ENCODE results near the gene ESYT2. TPM values are rescaled to one million over a fixed set of nuclear protein-coding genes. Genes with fewer than 3 reads are reported as not detected.

Gene ESYT2
- polyA plus RNA-seq, 1 of the 3 experiments (the other 2 are of a cell fraction) = 34.2 TPM

- H3K9ac ChIP-seq = no peak overlapping the region
- H3K4me1 ChIP-seq (ENCODE audit: control insufficient read depth in 1 of 2, insufficient read depth in 2 of 2, low read depth in 1 of 2, low read length in 1 of 2) = peaks cover 13 to 19% of the 10 kb centered on the region in 2 experiments; a peak in 3 of 4 replicates
- H3K27me3 ChIP-seq (ENCODE audit: insufficient read depth) = no peaks in the 10 kb centered on the region
- CTCF ChIA-PET = interaction anchor here (1.9 to 5.5 kb wide), 2 partner anchors 52 to 278 kb away, joined by 4 to 69 read pairs; no protein-coding TSS in a partner anchor
- TF ChIP-seq USF1 (IDR thresholded peaks at IDR 0.05; ENCODE audit: borderline replicate concordance, low read depth) = no peak
- no peak for TF ChIP-seq FOXM1 (IDR thresholded peaks at IDR 0.05; ENCODE audit: low read depth)
- no peak for TF ChIP-seq MEF2A (IDR thresholded peaks at IDR 0.05; ENCODE audit: borderline replicate concordance, low read depth)
- TF ChIP-seq MAX (IDR thresholded peaks at IDR 0.05; ENCODE audit: low read depth) = no peak
- TF ChIP-seq FOXJ3 (CRISPR knock-in tag; IDR thresholded peaks at IDR 0.05) = no peak
- TF ChIP-seq SMC3 (IDR thresholded peaks at IDR 0.05; ENCODE audit: low read depth, low read length) = no peak
- no peak for TF ChIP-seq SIN3A (IDR thresholded peaks at IDR 0.05; ENCODE audit: borderline replicate concordance, low read depth, low read length)
- TF ChIP-seq POLR2AphosphoS5 (IDR thresholded peaks at IDR 0.05; ENCODE audit: low read depth, low read length) = no peak
- no peak for TF ChIP-seq USF2 (IDR thresholded peaks at IDR 0.05; ENCODE audit: borderline replicate concordance, low read depth, low read length)
- TF ChIP-seq RCOR1 (IDR thresholded peaks at IDR 0.05; ENCODE audit: low read length) = no peak
- TF ChIP-seq ELF1 (IDR thresholded peaks at IDR 0.05) = no peak
- TF ChIP-seq NRF1 (IDR thresholded peaks at IDR 0.05; ENCODE audit: low read depth, low read length) = no peak
- no peak for TF ChIP-seq JUND (IDR thresholded peaks at IDR 0.05)
- TF ChIP-seq YY1 (IDR thresholded peaks at IDR 0.05; ENCODE audit: low read depth) = no peak
- no peak for TF ChIP-seq FOSL2 (IDR thresholded peaks at IDR 0.05; ENCODE audit: borderline replicate concordance, low read depth)
- no peak for TF ChIP-seq TCF12 (IDR thresholded peaks at IDR 0.05)
- H2AFZ ChIP-seq (ENCODE audit: low read depth) = no peak overlapping the region
- no peaks in the 10 kb centered on the region for H3F3A ChIP-seq (replicated peaks; ENCODE audit: insufficient read depth)
- POLR2A ChIA-PET = no interaction called here
- peaks cover 23 to 46% of the 10 kb centered on the region in 2 experiments for H3K36me3 ChIP-seq (replicated peaks in 1 of 2; ENCODE audit: control insufficient read depth in 1 of 2, insufficient read depth in 2 of 2, low read length in 1 of 2)
- DNase-seq = no peak
- H3K27ac ChIP-seq (ENCODE audit: low read depth in 2 of 2, low read length in 1 of 2) = no peak overlapping the region
- no peak overlapping the region for H3K4me3 ChIP-seq (ENCODE audit: low read depth in 2 of 2, low read length in 1 of 2)
- H3K79me2 ChIP-seq (ENCODE audit: insufficient read depth) = peaks cover 100% of the 10 kb centered on the region
- H3K9me3 ChIP-seq = no peaks in the 10 kb centered on the region
- WGBS (ENCODE audit: low lambda C conversion rate) = 0% methylated on average over 1 of the region's 1 CpG
- no peak overlapping the region for H3K4me2 ChIP-seq
- no peaks in the 10 kb centered on the region for H4K20me1 ChIP-seq (ENCODE audit: insufficient read depth)
- H3K9me2 ChIP-seq = no peaks in the 10 kb centered on the region
Measured at GRCh38 chr7:158699341-158699740, 130.0 kb downstream of the ESYT2 start.

- ChIA-PET CTCF (interaction anchor here (0.8 to 5.5 kb wide), 3 partner anchors 10 to 279 kb away, joined by 3 to 69 read pairs (median 3); no protein-coding TSS in a partner anchor), POLR2A (no interaction called here)
- Histone ChIP-seq H2AFZ (ENCODE audit: low read depth) (no peak overlapping the region), H3K9me2 (no peaks in the 10 kb centered on the region), H4K20me1 (ENCODE audit: insufficient read depth) (no peaks in the 10 kb centered on the region), H3K4me1 (ENCODE audit: control insufficient read depth in 1 of 2, insufficient read depth in 2 of 2, low read depth in 1 of 2, low read length in 1 of 2) (peaks cover 13 to 14% of the 10 kb centered on the region in 2 experiments; a peak in 3 of 4 replicates), H3K79me2 (ENCODE audit: insufficient read depth) (peaks cover 100% of the 10 kb centered on the region), H3K4me3 (ENCODE audit: low read depth in 2 of 2, low read length in 1 of 2) (no peak overlapping the region), H3K9ac (no peak overlapping the region), H3K27me3 (ENCODE audit: insufficient read depth) (no peaks in the 10 kb centered on the region), H3K27ac (ENCODE audit: low read depth in 2 of 2, low read length in 1 of 2) (no peak overlapping the region), H3K4me2 (no peak overlapping the region), H3K9me3 (no peaks in the 10 kb centered on the region), H3K36me3 (replicated peaks in 1 of 2; ENCODE audit: control insufficient read depth in 1 of 2, insufficient read depth in 2 of 2, low read length in 1 of 2) (peaks cover 23 to 46% of the 10 kb centered on the region in 2 experiments), H3F3A (replicated peaks; ENCODE audit: insufficient read depth) (no peaks in the 10 kb centered on the region)
- DNase-seq = no peak
- WGBS (ENCODE audit: low lambda C conversion rate) = 88% methylated on average over 3 of the region's 3 CpGs
- TF ChIP-seq USF2 (IDR thresholded peaks at IDR 0.05; ENCODE audit: borderline replicate concordance, low read depth, low read length) = no peak
- TF ChIP-seq PBX3 (IDR thresholded peaks at IDR 0.05) = no peak
- TF ChIP-seq POLR2AphosphoS5 (IDR thresholded peaks at IDR 0.05; ENCODE audit: low read depth, low read length) = no peak
- TF ChIP-seq REST (IDR thresholded peaks at IDR 0.05; ENCODE audit: low read depth, low read length) = no peak
- TF ChIP-seq EP300 (IDR thresholded peaks at IDR 0.05; ENCODE audit: borderline replicate concordance in 1 of 2, low read depth in 1 of 2, low read length in 1 of 2) = no peak
- TF ChIP-seq MEF2A (IDR thresholded peaks at IDR 0.05; ENCODE audit: borderline replicate concordance, low read depth) = no peak
- TF ChIP-seq EZH2phosphoT487 (IDR thresholded peaks at IDR 0.05; ENCODE audit: borderline replicate concordance, low read depth) = no peak
- no peak for TF ChIP-seq SMC3 (IDR thresholded peaks at IDR 0.05; ENCODE audit: low read depth, low read length)
- TF ChIP-seq RXRA (IDR thresholded peaks at IDR 0.05; ENCODE audit: borderline replicate concordance, low read depth) = no peak
Measured at GRCh38 chr7:158698657-158699195, 130.6 kb downstream of the ESYT2 start.

Data from SK-N-SH (cell line).